H4 (cell line): ENCODE results near the gene PRKAR2A. TPM values are rescaled to one million over a fixed set of nuclear protein-coding genes. Genes with fewer than 3 reads are reported as not detected.
A peak's percentile ranks its signal among the peaks of the same experiment; 100 is the strongest.
"Not testable (repeated sequence)": the region's sequence is repeated elsewhere in the genome, so short reads cannot be mapped to it uniquely, and the experiment has no call there.

Source experiments
- DNase-seq: peaks from one replicate; pipeline ENCODE4 v3.0.0-alpha.2; 2015; ENCODE audit warnings: low spot score
- total RNA-seq: library from RNA; depleted of rRNA; stranded (reverse); fragments of >200 nt; shearing (Covaris generic); gene quantifications from 2 replicates; pipeline ENCODE4 v1.2.3, GENCODE V29; 2014

PRKAR2A gene
- total RNA-seq, 1 experiment from 2014 or later = 10.2 TPM

DNA sequence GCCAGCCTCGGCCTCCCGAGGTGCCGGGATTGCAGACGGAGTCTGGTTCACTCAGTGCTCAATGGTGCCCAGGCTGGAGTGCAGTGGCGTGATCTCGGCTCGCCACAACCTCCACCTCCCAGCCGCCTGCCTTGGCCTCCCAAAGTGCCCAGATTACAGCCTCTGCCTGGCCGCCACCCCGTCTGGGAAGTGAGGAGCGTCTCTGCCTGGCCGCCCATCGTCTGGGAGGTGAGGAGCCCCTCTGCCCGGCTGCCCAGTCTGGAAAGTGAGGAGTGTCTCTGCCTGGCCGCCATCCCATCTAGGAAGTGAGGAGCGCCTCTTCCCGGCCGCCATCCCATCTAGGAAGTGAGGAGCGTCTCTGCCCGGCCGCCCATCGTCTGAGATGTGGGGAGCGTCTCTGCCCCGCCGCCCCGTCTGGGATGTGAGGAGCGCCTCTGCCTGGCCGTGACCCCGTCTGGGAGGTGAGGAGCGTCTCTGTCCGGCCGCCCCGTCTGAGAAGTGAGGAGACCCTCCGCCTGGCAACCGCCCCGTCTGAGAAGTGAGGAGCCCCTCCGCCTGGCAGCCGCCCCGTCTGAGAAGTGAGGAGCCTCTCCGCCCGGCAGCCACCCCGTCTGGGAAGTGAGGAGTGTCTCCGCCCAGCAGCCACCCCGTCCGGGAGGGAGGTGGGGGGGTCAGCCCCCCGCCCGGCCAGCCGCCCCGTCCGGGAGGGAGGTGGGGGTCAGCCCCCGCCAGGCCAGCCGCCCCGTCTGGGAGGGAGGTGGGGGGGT, 113.7 kb downstream of the PRKAR2A start:
- DNase-seq = not testable (repeated sequence)

DNA sequence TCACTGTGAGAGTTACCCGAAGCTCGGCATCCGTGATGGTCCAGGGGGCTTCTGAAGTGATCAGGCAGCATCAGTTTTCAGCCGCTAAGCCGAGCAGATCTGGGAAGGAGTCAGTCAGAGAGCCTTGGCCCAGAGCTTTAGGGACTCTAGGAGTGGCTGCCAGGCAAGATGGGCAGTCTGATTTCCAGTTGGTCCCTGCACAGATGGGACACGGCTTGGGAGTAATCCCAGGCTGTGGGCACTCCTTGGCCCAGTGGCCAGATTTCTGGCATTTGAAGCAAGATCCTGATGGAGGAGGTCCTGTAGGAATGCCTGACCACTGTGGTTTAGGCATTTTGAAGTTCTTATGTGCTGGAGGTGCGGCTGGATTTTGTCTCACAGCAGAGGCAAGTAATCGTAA, 120.2 kb downstream of the PRKAR2A start:
- no peak for DNase-seq

DNA sequence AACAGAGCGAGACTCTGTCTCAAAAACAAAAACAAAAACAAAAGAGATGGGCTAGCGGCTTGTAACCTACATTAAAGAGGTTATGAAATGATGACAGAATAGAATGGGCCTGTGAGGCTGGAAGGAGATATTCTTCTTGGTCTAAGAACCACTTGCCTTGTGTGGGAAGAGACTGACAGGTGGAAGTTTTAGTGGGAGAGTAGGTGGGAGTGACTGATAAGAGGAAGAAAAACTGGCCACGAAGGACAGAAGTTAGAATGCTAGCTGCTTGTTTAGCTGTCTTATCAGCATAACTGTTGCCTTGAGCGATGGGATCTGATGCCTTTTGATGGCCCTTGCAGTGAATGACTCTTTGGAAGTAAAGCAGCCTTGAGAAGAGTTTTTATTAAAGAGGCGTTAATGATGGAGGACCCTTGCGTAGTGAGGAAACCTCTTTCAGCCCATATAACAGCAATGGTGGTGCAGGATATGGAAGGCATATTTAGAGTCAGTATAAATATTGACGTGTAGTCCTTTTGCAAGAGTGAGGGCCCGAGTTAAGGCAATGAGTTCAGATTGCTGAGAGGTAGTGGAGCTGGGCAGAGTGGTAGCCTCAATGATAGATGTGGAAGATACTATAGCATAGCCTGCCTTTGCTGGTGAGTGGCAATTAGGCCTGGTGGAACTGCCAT, 122.4 kb downstream of the PRKAR2A start:
- DNase-seq = not testable (repeated sequence)

DNA sequence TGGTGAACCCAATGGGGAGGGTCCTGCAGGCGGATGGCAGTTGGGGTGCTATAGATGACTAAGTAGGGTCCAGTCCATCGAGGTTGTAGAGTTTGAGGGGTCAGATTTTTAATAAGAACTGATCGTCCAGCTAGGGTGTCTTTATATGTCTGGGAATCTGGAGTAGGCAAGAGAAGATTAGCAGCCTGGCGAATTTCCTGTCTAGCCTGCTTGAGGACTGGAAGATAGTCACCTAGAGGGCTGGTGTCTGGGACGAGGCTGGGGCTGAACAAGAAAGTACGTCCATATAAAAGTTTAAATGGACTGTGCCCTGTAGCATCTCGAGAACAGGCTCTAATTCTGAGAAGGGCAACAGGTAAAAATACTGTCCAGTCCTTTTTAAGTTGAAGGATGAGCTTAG, 123.9 kb downstream of the PRKAR2A start:
- DNase-seq = no peak

DNA sequence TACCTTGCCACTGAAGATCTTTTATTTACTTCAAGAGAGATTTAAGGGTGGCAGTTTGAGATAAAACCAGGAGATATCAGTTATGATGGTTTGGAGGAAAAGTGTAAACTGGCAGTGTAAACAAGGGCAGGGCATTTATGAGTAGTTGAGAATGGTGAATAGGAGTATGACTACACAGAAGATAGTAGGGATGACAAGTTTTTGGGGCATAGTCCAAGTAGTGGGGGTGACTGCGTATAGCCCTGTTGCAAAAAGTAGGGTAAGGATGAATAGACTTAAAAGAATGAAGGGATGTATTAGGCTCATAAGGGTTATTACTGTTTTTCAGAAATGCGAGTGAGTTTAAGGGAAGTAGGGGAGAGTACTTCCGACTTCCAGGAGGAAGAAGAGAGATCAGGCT, 124.4 kb downstream of the PRKAR2A start:
- DNase-seq = not testable (repeated sequence)

DNA sequence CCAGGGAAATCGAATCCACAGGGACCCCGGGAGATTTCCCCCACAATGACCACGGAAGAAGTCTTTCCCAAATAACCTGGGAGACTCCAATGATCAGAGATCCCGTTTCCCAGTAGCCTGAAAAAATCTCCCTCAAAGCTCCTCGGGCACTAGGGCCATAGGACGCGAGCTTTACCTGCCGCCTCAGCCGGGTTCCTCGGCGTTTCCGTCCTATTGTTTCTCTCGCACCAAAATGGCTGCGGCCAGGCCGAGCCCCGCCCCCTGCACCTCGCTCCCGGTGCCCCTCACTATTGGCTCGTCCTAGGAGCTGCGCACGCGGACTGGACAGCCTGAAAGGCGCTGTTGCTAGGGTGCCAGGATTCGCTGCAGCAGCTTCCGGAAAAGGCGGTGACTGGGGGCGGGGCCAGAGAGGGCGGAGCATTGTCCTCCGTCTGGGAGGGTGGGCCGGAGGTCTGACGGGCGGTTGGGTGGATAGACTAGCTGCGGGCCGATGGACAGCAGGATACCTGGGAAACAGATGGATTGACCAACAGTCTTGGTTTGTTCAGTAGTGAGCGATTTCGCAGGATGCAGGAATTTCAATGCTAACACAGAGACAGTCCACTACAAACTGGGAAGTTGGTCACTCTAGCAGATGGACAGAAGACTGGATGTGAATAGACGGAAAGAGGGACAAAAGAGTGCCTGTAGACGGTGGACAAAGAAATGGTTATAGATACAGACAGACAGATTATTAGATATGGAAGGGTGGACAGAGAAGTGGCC, 130.5 kb downstream of the PRKAR2A start, which contains the start of gene IP6K2:
Gene IP6K2 (minus strand): TSS at position 240 of the 765 bp plus-strand sequence. CDS start 21,930 bp downstream, outside the sequence.
- DNase-seq = peak; percentile 95

DNA sequence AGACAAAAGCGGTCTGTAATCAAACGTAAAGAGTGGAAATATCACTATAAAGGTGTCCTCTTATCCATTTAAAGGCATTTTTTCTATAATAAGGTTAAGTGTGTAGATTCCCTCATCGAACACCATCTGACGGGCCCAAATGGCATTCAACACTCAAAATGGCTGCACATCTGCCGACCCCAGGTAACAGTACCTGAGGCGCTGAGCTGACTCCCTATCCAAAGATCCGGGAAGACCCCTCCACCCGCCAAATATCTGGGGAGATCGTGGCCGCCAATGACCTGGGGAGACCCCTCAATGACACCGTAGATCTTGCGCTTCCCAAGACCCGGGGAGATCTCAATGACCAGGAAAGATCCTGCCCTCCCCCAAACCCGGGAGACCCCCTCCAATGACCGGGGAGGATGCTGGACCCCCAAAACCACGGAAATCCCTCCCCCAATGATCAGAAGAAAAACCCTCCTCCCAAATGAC, 131.1 kb downstream of the PRKAR2A start:
- DNase-seq = no peak

DNA sequence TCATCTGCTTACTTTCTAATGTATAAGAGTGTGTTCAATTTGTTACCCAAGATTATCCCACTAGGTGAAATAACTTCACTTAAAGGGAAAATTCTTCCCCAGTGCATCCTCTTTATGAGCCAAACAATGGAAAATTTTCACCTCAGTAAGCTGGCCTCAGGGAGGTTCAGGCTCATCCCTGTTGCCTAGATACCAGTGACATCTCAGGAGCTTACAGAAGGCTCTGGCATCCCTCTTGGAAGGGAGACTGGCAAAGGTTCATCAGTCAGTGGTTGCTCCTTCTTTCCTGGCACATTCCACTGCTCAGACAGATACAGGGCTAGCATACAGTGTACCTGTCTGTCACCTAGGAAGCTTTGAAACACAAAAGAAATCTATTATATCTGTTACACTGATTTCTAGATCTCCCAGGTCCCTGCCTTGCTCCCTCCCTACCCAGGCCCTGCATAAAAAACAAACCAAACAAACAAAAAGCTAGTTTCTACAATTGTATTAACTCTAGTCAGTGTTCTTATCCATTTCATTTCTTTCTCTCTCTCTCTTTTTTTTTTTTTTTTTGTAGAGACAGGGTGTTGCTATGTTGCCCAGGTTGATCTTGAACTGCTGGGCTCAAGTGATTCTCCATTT, 132.4 kb downstream of the PRKAR2A start:
- DNase-seq = no peak

DNA sequence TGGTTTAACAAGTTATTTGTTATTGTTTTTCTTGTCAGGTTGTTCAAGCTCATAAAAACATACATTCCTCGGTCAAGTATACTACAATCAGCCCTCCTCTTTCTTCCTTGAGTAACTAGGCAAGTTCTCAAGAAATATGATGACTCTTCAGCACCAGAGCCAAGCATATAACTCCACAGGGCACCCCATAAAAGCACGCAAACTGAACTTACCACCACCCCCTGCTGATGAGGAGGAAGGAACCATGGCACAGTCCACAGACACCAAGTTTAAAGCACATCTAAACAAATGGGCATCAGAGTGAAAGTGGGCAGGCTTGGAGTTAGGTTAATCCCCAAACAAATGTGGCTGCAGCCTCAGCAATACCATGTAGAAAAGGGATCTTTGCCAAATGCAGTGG, 135.9 kb downstream of the PRKAR2A start:
- DNase-seq = no peak

DNA sequence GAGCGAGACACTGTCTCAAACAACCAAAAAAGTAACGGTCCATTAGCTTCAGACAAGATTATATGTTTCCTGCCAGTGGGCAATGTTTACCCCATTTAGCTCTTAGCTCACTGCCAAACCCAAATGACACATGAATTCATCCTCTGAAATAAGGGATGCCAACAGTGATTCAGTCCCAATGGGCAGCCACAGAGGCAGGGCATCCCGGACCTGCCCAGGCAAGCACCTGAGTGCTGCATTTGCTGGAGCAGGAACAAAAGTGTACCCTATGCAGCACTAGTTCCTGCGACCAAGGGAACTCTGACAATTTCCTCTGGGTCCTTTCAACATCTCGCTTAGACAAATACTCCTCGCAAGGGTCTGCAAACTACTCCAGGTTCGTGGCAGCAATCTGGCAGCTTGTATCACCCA, 138.6 kb downstream of the PRKAR2A start:
- no peak for DNase-seq

DNA sequence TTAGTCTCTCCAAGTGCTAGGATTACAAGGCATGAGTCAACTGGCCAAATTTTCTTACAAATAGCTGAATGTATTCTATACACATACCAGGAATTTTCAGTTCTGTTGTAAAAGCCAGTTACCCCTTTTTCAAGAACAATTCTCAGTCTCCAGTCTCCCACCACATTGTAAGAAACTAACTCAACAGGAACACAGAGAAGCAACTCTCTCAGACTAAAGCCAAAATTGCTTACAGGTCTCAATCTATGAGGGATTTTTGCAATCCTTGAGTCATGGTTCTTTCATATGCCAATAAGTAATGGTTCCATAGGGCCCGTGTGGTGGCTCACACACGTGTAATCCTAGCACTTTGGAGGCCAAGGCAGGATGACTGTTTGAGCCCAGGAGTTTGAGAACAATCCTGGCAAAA, 139.2 kb downstream of the PRKAR2A start:
- DNase-seq = no peak

DNA sequence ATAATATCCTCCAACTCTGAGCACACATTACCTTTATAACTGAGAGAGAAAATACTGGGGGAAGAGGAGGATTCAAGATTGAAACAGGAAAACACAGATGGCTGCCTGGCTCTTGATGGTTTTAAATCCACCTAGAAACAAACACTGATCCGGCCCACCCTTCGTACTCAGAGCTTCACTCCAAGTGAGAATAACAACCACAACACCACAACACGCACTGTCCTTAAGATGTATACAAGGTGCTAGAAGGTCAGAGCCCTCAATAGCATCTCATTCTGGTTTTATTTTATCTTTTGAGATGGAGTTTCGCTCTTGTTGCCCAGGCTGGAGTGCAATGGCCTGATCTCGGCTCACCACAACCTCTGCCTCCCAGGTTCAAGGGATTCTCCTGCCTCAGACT, 140.5 kb downstream of the PRKAR2A start:
- no peak for DNase-seq

DNA sequence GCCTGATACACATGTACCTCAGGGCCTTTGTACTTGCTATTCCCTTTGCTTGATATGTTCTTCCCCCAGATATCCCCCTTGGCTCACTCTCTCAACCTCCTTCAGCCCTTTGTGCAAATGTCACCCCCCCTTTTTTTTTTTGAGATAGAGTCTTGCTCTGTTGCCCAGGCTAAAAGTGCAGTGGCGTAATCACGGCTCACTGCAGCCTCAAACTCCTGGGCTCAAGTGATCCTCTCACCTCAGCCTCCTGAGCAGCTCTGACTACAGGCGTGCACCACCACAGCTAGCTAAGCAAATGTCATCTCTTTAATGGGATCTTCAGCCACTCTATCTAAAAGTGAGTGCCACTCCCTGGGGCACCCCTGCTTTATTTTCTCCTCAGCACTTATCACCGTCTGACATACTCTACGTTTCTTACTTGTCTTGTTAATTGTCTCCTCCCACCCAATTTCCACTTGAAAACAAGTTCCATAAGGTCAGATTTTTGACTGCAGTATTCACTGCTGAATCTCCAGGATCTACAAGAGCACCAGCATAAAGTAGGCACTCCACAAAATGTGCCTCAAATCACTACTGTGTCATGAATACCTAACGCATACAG, 145.3 kb downstream of the PRKAR2A start:
- DNase-seq = no peak

DNA sequence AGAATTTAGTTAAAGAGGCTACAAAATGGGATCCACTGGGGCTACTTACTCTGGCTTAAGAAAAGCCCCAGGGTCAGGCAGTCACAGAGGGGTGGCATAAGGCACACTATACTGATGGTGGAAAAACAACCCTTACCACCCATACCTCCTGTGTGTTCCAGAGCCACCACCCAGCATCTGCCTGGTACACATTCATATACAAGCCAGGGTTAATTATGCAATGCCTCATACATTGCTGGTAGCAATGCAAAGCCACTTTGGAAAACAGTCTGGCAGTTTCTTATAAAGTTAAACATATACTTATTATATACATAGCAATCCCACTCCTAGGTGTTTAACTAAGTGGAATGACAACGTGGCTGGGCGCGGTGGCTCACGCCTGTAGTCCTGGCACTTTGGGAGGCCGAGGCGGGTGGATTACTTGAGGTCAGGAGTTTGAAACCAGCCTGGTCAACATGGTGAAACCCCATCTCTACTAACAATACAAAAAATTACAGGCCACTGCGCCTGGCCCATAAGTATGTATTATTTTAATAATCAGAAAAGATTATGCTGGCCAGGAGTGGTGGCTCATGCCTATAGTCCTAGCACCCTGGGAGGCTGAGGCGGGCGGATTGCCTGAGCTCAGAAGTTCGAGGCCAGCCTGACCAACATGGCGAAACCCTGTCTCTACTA, 146.8 kb downstream of the PRKAR2A start:
- no peak for DNase-seq

DNA sequence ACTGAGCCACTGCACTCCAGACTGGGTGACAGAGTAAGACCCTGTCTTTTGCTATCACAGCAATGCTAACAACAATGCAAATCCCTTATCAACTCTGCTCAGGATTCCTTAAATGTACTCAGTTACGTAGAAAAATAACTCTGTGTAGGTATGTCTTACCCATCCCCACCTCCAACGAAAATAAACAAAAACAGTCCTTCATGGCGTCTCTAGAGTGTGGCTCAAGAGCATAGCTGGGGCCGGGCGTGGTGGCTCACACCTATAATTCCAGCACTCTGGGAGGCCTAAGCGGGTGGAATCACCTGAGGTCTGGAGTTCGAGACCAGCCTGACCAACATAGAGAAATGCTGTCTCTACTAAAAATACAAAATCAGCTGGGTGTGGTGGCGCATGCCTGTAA, 148.8 kb downstream of the PRKAR2A start:
- no peak for DNase-seq

DNA sequence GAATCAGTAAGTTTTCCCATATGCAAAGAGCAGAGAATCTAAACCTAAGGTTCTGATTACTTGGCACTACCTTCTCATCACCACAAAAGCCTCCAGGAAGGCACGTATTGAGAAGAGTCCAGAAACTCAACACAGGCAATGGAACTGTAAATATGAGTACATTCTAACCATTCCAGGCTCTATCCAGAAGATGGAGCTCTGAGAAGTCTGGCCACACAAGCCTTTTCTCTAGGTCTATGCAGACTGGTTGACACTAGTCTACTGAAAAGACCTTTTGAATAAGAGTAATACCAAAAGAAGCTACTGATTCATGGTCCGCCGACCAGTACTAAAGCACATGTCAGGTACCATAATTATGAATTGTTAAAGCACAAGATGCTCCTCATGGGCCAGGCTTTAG, 149.7 kb downstream of the PRKAR2A start:
- DNase-seq = no peak

DNA sequence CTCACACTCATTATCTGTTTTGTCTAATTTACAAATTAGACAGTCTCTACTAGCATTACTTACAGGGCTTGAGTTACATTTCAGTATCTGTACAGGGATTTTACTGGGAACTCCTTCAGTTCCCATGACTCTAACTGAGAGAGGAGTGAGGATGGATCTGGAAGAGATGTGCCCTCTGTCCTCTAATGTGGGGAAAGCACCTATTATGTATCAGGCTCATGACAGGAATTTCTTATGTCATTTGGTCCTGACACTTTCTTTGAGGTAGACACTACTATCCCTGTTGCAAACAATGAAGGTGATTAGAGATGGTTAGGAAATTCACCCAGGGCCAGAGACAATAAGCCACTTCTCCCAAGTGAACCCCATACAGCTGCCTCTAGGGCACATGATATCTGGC, 151.1 kb downstream of the PRKAR2A start:
- no peak for DNase-seq
